ENCODE measurements around the gene ZNF888.
"Not testable (repeated sequence)": the region's sequence is repeated elsewhere in the genome, so short reads cannot be mapped to it uniquely, and the experiment has no call there.

ZNF888 gene

DNA sequence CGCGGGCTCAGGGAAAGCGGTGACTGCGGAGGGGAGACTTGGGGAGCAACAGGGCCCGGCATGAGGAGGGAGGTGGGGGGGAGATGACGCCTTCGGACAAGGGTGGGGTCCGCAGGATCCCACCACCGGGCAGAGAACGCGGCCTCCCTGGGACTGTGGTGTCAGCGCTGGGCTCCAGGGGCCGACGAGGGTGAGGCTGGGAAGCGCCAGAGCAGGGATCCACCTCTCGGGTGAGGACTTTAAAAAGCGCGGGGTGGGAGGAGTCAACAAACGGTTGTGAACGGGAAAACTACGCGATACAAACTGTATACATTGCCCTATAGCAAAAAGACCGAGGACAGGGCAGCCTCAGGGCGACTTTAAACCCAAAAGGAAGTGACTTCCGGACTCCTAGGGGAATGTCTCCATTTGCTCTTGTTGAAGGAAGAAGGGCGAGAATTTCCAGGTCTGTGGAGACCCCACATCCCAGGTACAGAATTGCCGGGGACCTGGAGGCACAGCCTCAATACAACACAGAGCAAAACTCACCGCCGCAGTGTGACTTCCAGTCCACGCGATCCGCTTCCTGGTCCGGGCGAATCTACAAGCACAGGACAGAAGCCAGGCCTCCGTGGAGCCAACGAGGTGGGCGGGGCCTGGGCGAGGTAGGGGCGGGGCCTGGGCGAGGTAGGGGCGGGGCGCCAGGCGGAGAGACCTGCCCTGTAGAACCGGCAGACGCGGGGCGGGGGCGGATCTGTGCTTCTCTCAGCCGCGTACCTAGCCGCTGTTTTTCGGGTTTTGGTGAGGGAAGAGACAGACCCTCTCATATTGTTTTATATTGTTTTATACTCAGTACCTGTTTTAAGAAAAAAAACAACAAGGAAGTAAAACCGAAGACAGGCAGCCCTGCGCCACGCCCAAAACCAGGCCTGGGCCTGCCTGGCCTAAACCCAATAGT, at the start of gene ZNF888:
ZNF888 (minus strand) TSS at position 588 of the 937 bp plus-strand sequence. CDS start 5,555 bp downstream, outside the sequence.
- DNase-seq: peak; percentile 56

DNA sequence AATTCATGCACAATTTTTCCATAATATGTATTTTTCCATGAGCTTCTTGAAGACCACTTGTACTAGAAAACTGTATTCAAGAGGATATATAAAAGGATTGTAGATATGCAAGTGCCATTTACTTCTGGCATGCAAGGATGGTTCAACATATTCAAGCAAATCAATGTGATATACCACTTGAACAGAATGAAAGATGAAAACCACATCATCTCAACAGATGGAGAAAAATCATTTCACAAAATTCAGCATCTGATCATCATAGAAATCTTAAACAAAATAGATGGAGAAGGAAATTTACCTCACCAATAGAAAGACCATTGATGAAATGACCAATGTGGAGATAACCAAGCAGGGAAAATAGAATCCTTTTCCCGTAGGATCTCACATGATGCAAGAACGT, 44.5 kb upstream of the ZNF888 start:
- DNase-seq: no peak

DNA sequence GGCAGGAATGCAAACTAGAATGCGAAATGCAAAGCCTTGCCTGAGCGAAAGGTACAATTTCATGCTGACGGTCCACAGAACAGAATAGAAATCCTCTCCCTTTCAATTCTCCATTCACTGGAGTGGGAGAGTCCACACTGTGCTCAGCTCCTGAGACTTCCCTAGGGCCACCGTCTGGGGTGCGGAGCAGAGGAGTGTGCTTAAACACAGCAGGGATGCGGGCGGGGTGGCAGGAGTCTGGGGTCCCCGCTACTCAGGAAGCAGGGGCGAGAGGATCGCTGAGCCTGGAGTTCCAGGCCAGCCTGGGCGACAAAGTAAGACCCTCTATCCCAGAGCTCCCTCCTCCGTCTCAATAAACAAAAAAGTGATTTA, 40.0 kb upstream of the ZNF888 start:
- DNase-seq: no peak

DNA sequence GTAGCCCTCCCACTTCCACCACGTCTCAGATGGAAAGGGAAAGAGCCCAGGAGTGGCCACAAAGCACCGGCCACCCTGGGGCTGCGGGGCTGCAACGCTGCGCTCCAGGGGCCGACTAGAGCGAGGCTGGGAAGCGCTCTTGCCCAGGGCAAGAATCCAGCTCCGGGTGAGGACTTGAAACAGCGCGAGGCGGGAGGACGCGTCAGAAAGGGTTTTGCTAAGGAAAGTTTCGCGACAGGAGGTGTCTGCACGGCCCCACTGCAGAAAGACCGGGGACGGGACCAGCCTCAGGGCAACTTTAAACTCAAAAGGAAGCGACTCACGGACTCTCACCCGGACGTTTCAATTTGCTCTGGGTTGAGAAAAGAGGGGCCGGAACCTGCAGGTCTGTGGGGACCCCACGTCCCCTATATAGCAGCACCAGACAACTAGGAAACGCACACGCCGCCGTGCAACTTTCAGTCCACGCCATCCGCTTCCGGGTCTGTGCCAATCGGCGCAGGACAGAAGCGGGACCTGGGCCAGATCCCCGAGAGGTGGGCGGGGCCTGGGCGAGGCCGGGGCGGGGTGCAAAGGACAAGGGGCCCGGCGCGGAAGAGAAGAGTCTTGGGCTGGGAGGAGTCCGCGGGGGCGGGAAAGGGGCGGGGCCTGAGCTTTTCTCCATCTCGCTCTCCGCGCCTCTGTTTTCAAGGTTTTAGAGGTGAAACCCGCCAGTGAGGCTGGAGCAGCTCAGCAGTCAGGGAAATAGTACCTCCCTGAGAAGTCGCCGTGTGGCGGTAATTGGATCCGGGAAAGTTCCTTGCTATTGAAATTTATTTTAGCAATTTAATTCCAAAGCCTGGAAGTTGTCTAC, 39.4 kb upstream of the ZNF888 start, which contains the start of gene ZNF816:
ZNF816 (minus strand) TSS at position 488 of the 853 bp plus-strand sequence. CDS start 6,792 bp downstream, outside the sequence.
- peak; percentile 95 for DNase-seq

DNA sequence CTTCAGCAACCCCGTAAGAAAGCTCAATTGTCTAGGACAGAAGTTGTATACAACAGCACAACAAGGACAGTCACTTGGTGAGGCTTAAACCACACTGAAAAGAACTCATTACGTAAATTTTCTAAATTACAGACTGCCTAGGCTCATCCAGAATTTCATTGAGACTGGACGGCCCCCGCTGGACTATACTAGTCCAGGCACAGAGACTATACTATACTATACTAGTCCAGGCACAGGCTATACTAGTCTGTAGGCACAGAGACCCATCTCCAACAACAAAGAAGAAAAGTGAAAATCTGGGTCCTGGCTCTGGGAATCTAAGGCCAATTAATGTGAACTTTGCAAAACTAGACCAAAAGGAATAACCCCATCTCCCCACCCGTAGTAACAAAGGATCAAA, 38.8 kb upstream of the ZNF888 start:
- peak; percentile 0 for DNase-seq

DNA sequence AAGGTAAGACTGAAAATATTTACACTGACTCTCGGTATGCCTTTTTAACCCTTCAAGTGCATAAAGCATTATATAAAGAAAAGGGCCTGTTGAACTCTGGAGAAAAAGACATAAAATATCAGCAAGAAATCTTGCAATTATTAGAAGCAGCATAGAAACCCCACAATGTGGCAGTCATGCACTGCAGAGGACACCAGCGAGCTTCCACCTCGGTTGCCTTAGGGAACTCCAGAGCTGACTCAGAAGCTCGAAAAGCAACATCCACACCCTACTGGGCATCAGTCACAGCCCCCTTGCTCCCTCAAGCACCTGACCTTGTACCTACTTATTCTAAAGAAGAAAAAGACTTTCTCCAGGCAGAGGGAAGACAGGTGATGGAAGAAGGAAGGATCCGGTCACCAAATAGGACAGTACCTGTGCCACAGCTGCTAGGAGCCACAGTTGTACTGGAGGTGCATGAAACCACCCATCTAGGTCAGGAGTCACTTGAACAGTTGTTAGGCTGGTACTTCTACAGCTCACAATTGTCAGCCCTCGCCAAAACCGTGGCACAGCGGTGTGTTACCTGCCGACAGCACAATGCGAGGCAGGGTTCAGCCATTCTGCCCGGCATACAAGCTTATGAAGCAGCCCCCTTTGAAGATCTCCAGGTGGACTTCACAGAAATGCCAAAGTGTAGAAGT, 36.5 kb upstream of the ZNF888 start:
- DNase-seq: no peak

DNA sequence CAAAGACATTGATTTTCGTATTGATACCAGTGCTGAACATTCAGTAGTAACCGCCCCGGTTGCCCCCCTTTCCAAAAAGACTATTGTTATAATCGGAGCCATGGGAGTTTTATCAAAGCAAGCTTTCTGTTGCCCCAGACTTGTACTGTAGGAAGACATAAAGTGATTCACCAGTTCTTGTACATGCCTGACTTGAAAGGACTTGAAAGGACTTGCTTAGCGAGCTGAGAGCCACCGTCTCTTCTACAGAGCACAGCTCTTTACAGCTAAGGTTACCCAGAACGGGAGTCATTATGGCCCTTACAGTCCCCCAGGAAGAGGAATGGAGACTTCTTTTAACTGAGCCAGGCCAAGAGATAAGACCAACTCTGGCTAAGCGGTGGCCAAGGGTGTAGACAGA, 34.4 kb upstream of the ZNF888 start:
- no peak for DNase-seq

DNA sequence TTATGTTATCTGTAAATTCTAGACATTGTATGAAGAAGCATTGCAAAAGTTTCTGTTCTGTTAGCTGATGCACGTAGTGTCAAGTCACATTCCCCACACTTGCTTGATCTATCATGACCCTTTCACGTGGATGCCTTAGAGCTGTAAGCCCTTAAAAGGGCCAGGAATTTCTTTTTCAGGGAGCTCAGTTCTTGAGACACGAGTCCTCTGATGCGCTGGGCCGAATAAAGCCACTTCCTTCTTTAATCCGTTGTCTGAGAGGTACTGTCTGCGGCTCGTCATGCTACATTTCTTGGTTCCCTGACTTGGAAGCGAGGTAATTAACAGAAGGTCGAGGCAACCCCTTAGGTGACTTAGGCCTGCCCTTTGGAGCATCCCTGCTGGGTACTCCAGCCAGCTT, 33.7 kb upstream of the ZNF888 start:
- DNase-seq: no peak

DNA sequence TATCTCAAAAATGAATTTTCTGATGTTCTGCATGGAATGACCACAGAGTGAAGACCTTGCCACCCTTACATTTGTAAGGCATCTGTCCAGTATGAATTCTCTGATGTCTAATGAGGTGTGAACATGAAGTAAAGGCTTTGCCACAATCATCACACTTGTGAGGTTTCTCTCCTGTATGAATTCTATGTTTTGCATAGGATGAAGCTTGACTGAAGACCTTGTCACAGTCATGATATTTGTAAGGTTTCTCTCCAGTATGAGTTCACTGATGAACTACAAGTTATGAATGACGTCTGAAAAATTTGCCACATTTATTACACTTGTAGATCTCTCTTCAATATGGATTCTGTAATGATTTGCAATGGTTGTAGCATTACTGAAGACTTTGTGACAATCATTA, 26.2 kb upstream of the ZNF888 start:
- DNase-seq: no peak

DNA sequence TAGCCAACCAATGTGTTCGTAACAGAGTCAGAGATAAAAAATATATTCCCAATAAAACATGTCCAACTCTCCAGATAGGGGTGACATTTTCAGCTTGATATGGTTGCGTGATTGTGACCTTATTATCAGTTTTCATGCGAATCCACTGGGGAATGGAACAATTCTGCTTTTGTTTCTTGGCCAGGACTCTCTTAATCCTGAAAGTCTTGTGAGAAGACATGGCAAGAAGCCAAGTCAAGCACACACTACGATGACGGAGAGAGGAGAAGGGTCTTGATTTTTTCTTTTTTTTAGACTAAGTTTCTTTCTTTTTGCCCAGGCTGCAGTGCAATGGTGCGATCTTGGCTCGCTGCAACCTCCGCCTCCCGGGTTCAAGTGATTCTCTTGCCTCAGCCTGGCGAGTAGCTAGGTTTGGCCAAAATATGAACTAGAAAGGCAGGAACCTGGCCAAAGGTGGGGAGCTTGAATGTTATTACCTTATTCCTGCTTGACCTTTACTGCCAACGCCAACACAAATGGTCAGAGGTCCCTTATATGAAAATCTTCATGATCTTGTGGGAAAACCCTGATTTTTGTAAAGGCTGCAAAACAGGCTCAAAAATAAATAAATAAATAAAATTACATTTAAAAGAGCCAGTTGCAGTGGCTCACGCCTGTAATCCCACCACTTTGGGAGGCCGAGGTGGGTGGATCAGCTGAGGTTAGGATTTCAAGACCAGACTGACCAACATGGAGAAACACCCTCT, 25.0 kb upstream of the ZNF888 start:
- no peak for DNase-seq

DNA sequence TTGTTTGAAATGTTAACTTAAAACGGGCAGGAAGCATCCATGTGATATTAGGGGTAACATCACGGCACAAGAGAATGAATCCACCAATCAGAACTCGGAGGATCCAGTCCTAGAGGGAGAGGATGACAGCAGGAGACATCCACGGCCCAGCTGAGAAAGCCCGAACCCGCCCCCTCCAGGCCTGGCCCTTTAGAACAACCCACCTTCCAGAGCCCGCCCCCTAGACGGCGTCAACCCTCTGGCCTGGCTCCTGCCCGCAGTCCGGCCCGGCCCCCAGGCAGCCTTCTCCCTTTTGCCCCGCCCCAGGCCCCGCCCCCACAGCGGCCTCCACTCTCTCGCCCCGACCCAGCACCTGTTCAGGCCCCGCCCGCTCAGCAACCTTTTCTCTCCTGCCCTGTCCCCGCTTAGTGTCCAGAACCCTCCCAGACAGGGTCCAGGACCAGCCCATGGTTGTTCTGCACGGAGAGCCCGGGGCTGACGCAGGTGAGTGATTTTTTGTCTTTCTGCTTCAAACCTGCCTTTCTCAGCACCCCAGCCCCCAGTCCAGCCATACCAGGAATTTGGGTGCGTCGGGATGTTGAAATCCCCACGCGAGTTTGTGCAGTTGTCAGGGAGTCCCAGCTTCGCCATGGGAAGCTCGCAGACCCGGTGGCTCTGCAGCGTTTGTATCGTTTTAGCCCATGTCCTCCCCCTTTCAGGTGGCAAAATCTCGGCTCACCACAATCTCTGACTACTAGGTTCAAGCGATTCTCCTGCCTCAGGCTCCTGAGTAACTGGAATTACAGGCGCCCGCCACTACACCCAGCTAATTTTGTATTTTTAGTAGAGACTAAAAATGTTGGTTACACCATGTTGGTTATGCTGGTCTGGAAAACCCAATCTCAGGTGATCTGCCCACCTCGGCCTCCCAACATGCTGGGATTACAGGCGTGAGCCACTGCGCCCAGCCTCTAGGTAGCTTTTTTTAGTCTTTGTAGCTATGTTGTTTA, 23.4 kb upstream of the ZNF888 start:
- no peak for DNase-seq

DNA sequence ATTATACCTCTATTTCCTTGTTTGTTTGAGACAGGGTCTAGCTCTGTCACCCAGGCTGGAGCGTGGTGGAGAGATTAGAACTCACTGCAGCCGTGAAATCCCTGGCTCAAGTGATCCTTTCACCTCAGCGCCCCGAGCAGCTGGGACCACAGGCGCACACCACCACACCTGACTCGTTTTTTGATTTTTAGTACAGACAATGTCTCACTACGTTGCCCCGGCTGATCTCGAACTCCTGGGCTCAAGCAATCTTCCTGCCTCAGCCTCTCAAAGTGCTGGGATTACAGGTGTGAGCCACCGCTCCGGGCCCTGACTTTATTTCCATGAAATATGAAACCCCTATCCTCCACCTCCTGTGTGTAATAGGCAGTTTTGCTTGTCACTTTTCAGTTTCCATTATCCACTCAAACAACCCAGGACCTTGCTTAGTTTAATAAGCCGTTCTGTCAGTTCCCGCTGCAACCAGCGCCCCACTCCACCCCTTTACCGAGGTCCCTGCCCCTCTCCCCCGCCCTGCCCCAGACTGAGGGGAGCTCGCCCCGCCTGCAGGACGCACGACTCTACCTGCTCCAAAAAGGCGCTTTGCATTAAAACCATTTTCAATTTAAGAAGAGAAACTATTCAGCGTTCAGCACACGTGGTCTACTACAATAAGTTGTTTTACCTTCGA, 22.6 kb upstream of the ZNF888 start:
- no peak for DNase-seq

DNA sequence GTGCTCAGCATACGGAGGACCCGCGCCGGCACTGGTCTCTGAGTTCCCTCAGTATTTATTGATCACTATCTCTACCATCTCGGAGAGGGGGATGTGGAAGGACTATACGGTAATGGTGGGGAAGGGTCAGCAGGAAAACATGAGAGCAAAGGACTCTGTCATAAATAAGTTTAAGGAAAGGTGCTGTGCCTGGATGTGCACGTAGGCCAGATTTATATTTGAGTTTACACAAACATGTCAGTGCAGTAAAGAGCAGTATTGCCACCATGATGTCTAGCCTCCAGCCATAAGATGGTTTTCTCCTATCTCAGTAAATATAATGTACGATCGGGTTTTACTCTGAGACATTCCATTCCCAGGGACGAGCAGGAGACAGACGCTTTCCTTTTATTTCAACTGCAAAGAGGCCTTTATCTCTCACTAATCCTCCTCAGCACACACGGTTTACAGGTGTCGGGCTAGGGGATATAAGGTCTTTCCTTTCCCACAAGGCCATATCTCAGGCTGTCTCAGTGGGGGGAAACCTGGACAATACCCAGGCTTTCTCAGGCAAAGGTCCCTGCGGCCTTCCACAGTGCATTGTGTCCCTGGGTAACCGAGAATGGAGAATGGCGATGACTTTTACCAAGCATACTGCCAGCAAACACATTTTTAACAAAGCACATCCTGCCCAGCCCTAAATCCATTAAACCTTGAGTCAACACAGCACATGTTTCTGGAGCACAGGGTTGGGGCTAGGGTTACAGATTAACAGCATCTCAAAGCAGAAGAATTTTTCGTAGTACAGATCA, 21.7 kb upstream of the ZNF888 start:
- not testable (repeated sequence) for DNase-seq

DNA sequence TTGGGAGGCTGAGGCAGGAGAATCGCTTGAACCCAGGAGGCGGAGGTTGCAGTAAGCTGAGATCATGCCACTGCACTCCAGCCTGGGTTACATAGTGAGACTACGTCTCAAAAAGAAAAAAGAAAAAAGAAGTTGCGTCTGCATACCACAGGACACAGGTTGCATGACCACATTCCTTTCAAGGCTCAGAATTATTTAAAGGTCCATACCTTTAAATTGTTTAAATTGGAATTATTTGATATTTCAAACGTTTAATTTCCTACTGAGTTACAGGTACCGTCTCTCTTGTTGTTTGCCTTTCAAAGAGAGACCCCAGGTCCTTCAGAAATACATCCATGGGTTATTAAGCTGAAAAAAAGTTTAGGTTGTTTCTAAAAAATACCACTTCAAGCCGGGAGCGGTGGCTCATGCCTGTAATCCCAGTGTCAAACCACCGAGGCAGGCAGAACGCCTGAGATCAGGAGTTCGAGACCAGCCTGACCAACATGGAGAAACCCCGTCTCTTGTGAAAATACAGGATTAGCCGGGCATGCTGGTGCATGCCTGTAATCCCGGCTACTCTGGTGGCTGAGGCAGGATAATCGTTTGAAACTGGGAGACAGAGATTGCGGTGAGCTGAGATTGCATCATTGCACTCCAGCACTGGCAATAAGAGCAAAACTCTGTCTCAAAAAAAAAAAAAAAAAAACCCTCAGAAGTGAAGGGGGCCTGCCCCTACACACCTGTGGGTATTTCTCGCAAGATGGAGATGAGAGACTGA, 20.8 kb upstream of the ZNF888 start:
- DNase-seq: no peak

DNA sequence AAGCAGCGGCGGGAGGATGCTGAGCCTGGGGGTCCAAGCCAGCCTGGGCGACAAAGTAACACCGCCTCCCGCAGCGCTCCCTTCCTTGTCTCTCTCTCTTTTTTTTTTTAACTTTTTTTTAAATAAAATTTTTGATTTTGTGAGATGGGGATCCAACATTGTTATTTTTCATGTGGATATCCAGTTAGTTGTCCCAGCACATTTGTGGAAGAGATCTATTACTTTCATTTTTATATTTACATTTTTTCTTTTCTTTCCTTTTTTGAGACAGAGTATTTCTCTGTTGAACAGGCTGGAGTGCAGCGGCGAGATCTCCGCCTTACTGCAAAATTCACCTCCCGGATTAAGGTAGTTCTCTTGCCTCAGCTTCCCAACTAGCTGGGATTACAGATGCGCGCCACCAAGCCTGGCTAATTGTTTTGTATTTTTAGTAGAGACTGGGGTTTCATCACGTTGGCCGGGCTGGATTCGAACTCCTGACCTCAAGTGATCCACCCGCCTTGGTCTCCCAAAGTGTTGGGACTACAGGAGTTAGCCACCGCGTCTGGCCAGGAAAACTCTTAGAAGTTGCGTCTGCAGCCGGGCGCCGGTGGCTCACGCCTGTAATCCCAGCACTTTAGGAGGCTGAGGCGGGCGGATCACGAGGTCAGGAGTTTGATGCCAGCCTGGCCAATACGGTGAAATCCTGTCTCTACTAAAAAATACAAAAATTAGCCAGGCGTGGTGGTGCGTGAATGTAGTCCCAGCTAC, 20.1 kb upstream of the ZNF888 start:
- no peak for DNase-seq

DNA sequence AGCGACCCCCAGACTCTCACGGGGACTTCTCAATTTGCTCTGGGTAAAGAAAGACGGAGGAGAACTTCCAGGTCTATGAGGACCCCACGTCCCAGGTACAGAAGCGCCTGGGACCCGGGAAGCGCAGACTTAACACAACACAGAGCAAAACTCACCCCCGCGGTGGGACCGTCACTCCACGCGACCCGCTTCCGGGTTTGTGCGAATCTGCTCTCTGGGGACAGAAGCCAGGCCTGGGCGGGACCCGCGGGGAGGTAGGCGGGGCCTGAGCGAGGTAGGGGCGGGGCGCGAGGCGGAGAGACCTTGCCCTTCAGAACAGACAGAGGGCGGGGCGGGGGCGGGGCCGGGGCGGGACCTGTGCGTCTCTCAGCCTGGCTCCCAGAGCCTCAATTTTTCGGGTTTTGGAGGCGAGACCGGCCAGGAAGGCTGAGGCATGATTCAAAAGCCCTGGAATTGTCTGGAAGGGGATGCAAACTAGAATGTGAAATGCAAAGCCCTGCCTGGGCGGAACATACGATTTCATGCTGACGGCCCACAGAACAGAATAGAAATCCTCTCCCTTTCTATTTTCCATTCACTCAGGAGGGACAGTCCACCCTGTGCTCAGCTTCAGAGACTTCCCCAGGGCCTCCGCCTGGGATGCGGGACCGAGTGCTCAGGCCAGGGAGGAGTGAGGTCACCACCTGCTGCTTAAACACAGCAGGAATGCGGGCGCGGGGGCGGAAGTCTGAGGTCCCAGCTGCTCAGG, 19.3 kb upstream of the ZNF888 start:
- peak; percentile 84 for DNase-seq

DNA sequence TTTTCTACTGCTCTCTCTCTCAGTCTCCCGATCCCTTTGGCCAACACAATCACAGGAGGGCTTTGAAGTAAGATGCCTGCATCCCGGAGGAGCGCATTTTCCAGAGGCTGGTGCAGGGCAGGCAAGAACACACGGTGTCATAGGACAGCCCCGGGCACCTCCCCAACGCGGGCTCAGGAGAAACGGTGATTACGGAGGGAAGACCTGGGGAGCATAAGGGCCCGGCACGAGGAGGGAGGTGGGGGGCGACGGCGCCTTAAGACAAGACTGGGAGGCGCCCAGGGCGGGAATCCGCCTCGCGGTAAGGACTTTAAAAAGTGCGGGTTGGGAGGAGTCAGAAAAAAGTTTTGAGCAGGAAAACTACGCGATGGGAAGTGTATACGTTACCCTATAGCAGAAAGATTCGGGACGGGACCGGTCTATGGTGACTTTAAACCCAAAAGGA, 18.7 kb upstream of the ZNF888 start:
- DNase-seq: no peak
